Peyer's patch (tissue), 4 donors: Measurements from ENCODE around the gene EYA3. TPM values are rescaled to one million over a fixed set of nuclear protein-coding genes. Genes with fewer than 3 reads are reported as not detected.

Experiments used
- DNase-seq, 3 donors: peaks; one replicate each; pipeline ENCODE4 v3.0.0-alpha.2; 2017 to 2019
- H3K27ac ChIP-seq, 4 donors: fragments of 200-600 bp; sonication (generic); one replicate each; pipeline ENCODE4 v1.5.1; 2016 to 2019
- H3K27me3 ChIP-seq, 2 donors: fragments of 200-600 bp; sonication (generic); one replicate each; pipeline ENCODE4 v1.5.1; 2019
- H3K36me3 ChIP-seq, 3 donors: fragments of 200-600 bp; sonication (generic); one replicate each; pipeline ENCODE4 v1.5.1; 2016 to 2019
- H3K4me1 ChIP-seq, 4 donors: fragments of 200-600 bp; sonication (generic); one replicate each; pipeline ENCODE4 v1.5.1; 2016 to 2019
- H3K4me3 ChIP-seq, 4 donors: fragments of 200-600 bp; sonication (generic); 1 replicate in 3 of 4; 2 replicates in 1 of 4; pipeline ENCODE4 v1.5.1; 2016 to 2019; ENCODE audit warnings: mild to moderate bottlenecking in 1 of 4
- H3K9me3 ChIP-seq, 4 donors: fragments of 200-600 bp; sonication (generic); one replicate each; pipeline ENCODE4 v1.5.1; 2016 to 2019; ENCODE audit warnings: mild to moderate bottlenecking in 1 of 4
- POLR2A ChIP-seq, 2 donors: fragments of 450-650 bp; IDR thresholded peaks; one replicate each; pipeline ENCODE4 v1.5.1; 2017; ENCODE audit warnings: antibody characterized with exemption in 2 of 2, mild to moderate bottlenecking in 2 of 2, moderate library complexity in 2 of 2
- total RNA-seq, 4 donors: library from RNA; depleted of rRNA; stranded (reverse); fragments of >200 nt; gene quantifications; one replicate each; pipeline ENCODE4 v1.1.0, GENCODE V29; 2016
- TF ChIP-seq, protein P1 (sequence below), 6 experiments: fragments of 450-650 bp in 4 of 6; fragments of 200-600 bp in 2 of 6; sonication (generic) in 1 of 6; IDR thresholded peaks; one replicate each; pipeline ENCODE4 v1.5.1; 2017 to 2019; ENCODE audit warnings: antibody characterized with exemption in 6 of 6, mild to moderate bottlenecking in 3 of 6, moderate library complexity in 1 of 6

EYA3 gene
- total RNA-seq, 4 donors from 2014 or later, result 17.1 to 32.2 (median 23.4) TPM

DNA sequence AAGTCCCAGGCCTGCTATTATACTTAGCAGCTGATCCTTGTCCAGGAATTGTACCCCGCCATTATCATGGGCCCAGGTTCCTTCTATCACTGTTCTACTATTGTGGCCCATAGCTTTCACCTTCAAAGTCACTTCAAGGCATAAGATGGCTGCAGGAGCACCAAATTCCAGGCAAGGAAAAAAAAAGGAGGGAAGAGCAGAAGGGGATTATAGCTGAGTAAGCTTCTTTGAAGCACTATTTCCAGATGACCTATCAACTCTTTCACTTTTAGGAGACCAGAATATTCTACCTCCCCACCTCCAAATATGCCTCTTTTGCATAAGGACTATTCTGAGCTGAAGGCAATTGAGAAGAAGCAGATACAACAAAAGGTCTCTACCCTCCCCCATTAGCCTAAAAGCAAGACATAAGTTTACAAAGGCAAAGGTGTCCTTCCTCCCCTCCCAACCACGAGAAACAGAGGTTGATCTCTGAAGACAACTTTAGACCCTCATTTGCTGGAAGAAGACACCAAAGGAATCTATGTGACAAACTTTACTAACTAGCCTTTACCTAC is 46.3 kb upstream of the EYA3 start:
- H3K4me1 ChIP-seq, result no peaks in the 10 kb centered on the region
- no peaks in the 10 kb centered on the region for H3K36me3 ChIP-seq
- no peak for DNase-seq
- H3K27ac ChIP-seq, result no peak overlapping the region
- no peaks in the 10 kb centered on the region for H3K27me3 ChIP-seq
- TF ChIP-seq, protein P1, sequence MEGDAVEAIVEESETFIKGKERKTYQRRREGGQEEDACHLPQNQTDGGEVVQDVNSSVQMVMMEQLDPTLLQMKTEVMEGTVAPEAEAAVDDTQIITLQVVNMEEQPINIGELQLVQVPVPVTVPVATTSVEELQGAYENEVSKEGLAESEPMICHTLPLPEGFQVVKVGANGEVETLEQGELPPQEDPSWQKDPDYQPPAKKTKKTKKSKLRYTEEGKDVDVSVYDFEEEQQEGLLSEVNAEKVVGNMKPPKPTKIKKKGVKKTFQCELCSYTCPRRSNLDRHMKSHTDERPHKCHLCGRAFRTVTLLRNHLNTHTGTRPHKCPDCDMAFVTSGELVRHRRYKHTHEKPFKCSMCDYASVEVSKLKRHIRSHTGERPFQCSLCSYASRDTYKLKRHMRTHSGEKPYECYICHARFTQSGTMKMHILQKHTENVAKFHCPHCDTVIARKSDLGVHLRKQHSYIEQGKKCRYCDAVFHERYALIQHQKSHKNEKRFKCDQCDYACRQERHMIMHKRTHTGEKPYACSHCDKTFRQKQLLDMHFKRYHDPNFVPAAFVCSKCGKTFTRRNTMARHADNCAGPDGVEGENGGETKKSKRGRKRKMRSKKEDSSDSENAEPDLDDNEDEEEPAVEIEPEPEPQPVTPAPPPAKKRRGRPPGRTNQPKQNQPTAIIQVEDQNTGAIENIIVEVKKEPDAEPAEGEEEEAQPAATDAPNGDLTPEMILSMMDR (IDR thresholded peaks at IDR 0.05), result no peak
- no peak for TF ChIP-seq POLR2A (IDR thresholded peaks at IDR 0.05)
- no peaks in the 10 kb centered on the region for H3K9me3 ChIP-seq
- no peak overlapping the region for H3K4me3 ChIP-seq

DNA sequence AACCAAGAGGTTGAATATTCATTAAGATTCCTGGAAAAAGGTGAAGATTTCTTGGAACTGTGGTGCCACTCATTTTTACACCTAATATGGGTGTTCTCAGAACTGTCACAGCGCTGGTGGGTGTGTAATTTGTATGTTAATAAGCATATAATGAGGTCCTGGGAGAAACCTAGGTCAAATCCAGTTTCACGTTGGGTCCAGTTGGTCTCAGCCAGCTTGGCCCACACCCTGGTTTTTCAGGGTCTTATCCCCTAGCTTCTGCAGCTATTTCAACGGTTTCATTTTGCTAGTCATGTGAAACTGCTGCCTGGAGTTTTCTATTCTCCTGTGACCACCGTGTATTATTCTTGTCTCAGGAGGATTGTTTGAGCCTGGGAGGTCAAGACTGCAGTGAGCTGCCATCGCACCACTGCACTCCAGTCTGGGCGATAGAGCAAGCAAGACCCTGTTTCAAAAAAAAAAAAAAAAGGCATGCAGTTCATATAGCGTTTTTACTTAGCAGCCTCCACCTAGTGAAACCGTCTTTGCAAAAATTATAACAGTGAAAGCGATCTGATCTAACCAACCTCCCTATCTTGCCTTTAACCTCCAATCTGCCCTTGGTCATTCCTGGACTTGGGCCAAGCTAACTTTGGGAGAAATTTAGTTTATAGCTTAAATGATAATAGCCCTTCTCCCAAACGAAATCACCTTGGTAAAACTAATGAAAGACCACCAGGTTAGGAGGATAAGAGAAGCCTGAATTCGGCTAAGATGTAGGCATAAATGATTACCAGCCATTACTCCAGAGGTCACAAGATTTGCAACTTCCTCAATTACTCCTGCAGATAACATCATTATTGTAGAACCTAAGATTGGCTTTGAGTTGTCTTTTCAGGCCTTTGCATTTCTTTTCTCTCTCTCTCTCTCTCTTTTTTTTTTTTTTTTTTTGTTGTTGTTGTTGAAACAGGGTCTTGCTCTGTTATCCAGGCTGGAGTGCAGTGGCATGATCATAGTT is 44.1 kb upstream of the EYA3 start:
- Histone ChIP-seq H3K4me1 (no peaks in the 10 kb centered on the region), H3K36me3 (no peaks in the 10 kb centered on the region), H3K27ac (no peak overlapping the region), H3K9me3 (no peaks in the 10 kb centered on the region), H3K27me3 (no peaks in the 10 kb centered on the region), H3K4me3 (no peak overlapping the region)
- no peak for TF ChIP-seq POLR2A (IDR thresholded peaks at IDR 0.05)
- TF ChIP-seq, protein P1 (IDR thresholded peaks at IDR 0.05), result no peak
- no peak for DNase-seq

DNA sequence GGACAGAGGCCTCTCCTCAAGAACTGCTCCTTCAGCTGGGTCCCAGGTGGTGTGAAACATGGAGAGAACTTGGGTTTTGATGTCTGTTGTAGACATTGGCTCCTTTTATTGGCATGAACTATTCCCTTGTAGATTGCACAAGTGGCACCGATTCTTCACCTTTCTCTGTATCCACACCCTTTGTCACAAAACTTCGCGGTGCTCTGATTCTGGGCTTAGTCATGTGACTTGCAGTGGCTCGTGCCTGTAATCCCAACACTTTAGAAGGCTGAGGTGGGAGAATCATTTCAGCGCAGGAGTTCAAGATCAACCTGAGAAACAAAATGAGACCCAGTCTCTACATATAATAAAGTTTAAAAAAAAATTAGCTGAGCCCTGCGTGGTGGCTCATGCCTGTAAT is 42.5 kb upstream of the EYA3 start:
- TF ChIP-seq, protein P1 (IDR thresholded peaks at IDR 0.05), result no peak
- TF ChIP-seq POLR2A (IDR thresholded peaks at IDR 0.05), result no peak
- no peak overlapping the region for H3K4me3 ChIP-seq
- DNase-seq, result no peak
- H3K9me3 ChIP-seq, result no peaks in the 10 kb centered on the region
- no peak overlapping the region for H3K27ac ChIP-seq
- no peaks in the 10 kb centered on the region for H3K27me3 ChIP-seq
- no peaks in the 10 kb centered on the region for H3K36me3 ChIP-seq
- H3K4me1 ChIP-seq, result no peaks in the 10 kb centered on the region

DNA sequence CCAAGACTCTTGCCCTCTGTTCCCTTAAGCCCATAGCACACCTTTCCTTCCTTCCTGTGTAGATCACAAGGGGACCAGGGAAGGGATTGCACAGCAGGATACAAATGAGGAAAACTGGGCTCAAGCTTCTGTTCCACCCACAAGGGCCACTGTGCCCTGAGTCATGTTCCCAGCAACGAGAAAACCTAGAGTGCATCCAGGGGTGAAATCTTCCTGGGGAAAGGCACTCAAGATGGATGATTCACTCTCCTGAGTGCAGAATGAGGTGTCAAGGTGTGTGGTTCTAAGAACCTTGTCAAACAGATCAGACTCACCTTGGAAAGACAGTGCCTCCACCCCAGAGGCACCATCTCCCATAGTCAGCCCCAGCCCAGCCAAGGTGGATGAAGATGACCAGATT is 40.7 kb upstream of the EYA3 start:
- Histone ChIP-seq H3K27ac (no peak overlapping the region), H3K36me3 (no peaks in the 10 kb centered on the region), H3K4me3 (no peak overlapping the region), H3K27me3 (no peaks in the 10 kb centered on the region), H3K9me3 (no peaks in the 10 kb centered on the region), H3K4me1 (no peaks in the 10 kb centered on the region)
- no peak for TF ChIP-seq POLR2A (IDR thresholded peaks at IDR 0.05)
- TF ChIP-seq, protein P1 (IDR thresholded peaks at IDR 0.05), result no peak
- DNase-seq, result no peak

DNA sequence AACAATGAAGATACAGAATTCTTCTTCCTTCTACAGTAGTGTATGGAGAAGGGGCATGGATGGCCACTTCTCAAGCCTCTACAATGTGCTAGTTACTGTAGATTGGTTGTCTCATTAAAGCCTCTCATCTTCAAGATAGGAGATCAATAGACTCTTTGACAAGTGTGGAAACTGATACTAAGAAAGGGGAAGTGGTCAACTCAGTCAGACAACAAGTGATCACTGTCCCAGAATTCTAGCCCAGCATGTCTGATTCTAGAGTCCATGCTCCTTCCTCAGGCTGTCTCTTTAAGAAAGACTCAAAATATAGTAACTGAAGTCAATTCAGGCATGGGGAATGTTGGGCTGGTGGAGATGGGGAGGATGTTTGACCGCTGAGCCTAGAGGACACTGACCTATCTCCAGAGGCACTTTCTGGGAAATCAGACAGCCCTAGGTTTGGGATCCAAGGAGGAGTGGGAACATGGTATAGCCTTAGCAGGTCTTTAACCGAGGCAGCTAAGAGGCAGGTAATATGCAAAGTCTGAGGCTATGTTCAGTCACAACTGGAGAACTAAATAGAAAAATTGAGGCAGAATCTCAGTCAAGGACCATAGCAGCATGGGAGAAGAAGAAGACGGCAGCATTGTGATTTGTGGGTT is 39.3 kb upstream of the EYA3 start:
- no peak overlapping the region for H3K4me3 ChIP-seq
- H3K9me3 ChIP-seq, result no peaks in the 10 kb centered on the region
- peak overlapping the region in 2 of 4 donors; percentile 11 to 47 for H3K27ac ChIP-seq
- H3K36me3 ChIP-seq, result no peaks in the 10 kb centered on the region
- H3K27me3 ChIP-seq, result no peaks in the 10 kb centered on the region
- TF ChIP-seq, protein P1 (IDR thresholded peaks at IDR 0.05), result no peak
- TF ChIP-seq POLR2A (IDR thresholded peaks at IDR 0.05), result no peak
- H3K4me1 ChIP-seq, result no peaks in the 10 kb centered on the region
- DNase-seq, result no peak
